Right renal pelvis (tissue), 4 donors: ENCODE data around the gene CDK14. TPM values are rescaled to one million over a fixed set of nuclear protein-coding genes. Genes with fewer than 3 reads are reported as not detected.

Experiments
- DNase-seq, 4 donors: peaks; one replicate each; pipeline ENCODE4 v3.0.0-alpha.2; 2013; ENCODE audit warnings: low read depth in 4 of 4, low spot score in 3 of 4, missing footprints in 1 of 4
- polyA plus RNA-seq, 4 donors: library from polyadenylated mRNA; unstranded; fragments of 120-200 nt; gene quantifications; one replicate each; pipeline ENCODE4 v1.2.1, GENCODE V29; 2013; ENCODE audit not compliant: insufficient read length in 4 of 4

The CDK14 gene
- polyA plus RNA-seq, 4 donors, result 30.3 to 39.1 (median 37.5) TPM

- no peak for DNase-seq
Measured at GRCh38 chr7:91033574-91033973, 437.5 kb downstream of the CDK14 start.

- DNase-seq, result peak in 3 of 4 donors; percentile 35 to 43 (median 40)
Measured at GRCh38 chr7:91034459-91035368, 438.6 kb downstream of the CDK14 start.

DNA sequence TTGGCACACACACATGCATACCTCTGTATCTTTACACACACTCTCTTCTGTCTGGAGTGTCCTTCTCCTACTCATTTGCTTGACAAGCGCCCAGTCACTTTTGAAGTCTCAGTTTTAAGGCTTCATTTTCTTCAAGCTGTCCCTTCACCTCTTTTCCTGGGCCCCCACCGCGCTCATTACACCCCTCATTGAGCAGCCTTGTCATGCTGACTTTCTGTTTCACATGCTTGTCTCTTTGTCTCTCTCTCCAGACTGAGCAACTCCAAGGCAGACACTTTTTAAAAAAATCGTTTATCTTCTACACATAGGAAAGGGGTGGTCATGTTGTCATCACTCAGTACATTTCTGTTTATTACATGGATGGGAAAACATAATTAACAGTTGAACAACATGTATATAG lies 442.9 kb downstream of the CDK14 start:
- no peak for DNase-seq

DNA sequence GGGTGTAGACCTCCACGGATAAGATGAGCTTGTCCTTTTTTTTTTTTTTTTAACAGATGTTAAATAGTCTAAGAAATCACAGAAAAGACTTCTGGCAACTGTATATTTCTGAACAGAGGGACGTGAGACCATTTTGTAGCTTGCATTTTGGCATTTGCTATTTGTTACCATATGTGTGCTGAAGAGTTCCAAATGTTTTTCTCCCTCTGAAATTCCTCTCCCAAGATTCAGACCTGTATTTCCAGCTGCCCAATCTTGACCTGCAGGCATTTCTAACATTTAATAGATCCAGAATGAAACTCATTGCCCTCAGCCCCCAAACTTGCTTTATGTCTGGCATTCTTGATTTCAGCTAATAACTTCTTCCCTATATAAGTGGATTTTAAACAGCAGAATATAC lies 445.0 kb downstream of the CDK14 start:
- no peak for DNase-seq

GRCh38 chr7:91041901-91042484 lies 445.9 kb downstream of the CDK14 start:
- DNase-seq, result no peak

DNA sequence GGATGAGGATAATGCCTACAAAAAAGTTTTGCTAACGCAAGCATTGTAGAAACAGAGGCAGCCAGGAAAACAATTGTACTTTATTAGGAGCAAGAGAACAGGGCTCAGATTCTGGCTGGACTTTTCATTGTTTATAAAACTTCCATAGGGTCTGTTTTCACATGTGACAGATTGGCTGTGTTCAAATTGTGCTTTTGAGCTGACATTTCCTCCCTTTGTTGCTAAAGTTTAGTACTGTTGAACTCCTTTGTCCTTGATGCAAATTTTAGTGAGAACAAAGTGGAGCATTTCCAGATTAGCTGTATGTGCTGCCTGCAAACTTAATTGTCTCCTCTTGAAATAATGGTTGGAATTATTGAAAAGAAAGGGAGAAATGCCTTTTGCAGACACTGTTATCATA lies 447.1 kb downstream of the CDK14 start:
- DNase-seq, result no peak

DNA sequence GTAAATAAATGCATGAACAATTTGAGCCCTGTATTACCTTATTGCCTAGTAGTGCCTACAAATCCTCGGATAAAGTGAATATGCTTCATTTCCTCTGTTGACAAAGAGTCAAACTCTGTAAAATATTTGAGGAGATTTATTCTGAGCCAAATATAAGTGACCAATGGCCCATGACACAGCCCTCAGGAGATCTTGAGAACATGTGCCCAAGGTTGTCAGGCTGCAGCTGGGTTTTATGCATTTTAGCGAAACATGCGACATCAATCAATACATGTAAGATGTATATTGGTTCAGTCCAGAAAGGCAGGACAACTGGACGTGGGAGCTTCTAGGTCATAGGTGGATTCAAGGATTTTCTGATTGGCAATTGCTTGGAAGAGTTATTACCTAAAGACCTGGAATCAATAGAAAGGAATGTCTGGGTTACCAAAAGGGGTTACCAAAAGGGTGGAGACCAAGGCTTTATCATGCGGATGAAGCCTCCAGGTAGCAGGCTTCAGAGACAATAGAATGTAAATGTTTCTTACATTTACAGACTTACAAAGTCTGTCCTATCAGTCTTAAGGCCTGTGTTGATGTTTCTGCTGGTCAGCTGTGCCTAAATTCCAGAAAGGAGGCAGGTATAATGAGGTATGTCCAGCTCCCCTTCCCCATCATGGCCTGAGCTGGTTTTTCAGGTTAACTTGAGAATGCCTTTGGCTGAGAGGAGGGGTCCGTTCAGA lies 448.0 kb downstream of the CDK14 start:
- no peak for DNase-seq

GRCh38 chr7:91045606-91046005 lies 449.5 kb downstream of the CDK14 start:
- no peak for DNase-seq

DNA sequence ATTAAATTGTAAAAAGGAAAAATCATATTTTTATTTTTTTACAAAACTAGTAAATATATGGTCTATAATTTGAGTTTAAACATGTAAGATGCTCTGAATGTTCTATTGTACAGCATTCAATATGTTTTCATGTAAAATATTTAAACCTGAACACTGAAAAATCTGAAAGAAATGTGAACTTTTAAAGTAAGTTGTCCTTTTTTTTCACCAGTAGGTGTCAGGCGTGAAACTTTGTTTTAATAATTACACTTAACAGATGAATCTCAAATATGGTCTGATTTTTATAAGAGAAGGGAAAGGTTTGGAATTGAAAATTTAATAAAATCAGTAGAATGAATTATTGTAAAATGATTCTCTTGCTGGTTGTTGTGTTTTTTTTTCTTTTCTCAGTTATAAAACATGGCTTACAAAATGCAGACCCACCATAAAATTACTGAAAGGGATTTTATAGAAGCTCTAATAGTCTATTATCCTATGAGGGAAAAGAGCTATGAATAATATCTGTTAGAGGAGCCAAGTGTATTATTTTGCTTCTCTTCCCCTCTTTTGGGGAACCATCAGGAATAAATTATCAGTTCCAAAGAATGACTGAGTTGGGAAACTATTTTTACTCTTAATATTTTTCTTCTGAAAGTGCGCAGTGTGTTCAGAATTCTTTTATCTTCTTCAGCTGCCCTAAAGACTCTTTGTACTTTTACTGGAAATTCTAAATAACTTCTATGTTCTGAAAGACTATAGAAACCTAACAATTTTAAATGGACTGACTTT lies 450.4 kb downstream of the CDK14 start:
- no peak for DNase-seq

DNA sequence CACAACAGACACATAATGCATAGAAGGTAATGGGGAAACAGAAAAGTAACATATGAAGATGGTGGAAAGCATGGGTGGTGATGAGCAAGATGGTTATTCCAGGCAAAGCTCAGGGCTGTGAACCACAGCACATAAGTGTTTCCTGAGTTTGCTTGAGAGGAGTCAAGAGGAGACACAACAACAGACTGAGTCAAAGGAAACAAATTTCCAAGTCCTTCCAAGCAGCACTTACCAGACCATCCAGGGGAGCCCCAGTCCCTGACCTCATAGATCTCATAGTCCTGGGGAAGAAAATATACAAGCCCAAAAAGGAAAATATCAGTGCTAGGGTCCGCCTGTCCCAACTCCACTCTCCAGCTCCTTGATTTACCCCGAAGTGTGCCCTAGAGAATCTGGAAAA lies 451.5 kb downstream of the CDK14 start:
- DNase-seq, result no peak

DNA sequence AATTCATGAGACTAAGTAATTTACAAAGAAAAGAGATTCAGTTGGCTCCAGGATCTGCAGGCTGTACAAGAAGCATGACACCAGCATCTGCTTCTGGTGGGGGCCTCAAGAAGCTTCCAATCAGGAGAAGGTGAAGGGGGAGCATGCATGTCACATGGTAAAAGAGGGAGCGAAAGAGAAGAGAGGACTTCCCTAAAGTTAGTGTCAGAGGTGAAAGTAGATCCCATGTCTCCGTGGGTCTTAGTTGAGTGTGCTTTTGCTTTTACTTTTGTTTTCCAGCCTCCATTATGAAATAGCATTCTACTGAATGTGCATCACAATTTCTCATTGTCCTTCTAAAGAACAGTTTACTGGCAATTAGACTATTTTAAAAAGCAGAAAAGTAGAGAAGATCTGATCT lies 454.6 kb downstream of the CDK14 start:
- no peak for DNase-seq

GRCh38 chr7:91051966-91052365 lies 455.8 kb downstream of the CDK14 start:
- DNase-seq, result no peak

DNA sequence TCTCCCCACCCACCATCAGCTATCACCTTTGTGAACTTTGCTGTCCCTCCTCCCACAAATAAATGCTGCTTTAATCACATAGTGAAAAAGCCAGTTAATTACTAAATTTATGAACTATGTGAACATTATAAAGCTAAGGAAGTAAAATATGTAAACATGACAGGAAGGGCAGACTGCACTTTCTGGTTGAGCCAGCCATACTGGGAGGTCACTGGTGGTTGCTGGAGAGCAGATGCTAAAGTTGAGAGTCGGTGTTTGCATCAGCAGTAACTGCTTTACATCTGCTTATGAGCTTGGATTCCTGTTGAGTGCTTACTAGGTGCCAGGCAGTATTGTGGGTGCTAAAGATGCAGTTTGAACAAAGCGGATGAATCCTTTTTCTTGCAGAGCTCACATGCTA lies 458.3 kb downstream of the CDK14 start:
- DNase-seq, result no peak

GRCh38 chr7:91055219-91055618 lies 459.1 kb downstream of the CDK14 start:
- DNase-seq, result no peak

DNA sequence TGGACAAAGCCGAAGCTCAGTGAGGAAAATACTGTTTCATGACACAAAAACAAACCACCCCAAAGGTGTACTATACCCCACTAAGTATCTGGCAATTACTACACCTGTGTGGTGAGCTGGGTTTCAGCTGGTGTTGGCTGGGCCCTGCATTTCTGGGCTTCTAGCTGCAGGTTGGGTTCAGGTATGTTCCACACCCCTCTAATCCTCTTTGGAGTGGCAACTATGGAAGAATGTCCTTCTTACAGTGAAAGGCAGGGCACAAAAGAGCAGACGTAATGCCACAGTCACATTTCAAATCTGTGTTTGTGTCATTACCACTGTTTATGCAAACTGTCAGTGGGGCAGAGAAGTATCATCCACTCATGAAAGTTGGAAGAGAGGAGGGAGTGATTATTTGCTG lies 466.6 kb downstream of the CDK14 start:
- DNase-seq, result no peak

- no peak for DNase-seq
Measured at GRCh38 chr7:91064052-91064451, 467.9 kb downstream of the CDK14 start.

DNA sequence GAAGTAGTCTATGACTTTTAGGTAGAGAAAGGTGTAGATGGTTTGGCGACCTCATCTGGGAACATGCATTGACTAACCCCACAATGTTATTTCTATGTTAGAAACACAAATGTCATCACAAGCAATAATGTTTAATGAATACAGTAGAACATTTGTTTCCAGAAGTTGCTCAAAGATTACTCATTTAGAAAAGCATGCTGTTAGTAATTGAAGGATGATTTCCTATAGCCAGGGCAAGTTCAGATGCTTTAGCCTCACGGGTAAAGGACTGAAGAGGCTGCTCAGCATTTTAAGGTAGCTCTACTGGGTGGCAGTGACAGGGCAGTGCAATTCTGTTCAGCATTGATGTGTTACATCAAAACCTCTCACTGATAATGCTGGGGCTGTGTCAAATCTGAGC lies 468.8 kb downstream of the CDK14 start:
- DNase-seq, result no peak

DNA sequence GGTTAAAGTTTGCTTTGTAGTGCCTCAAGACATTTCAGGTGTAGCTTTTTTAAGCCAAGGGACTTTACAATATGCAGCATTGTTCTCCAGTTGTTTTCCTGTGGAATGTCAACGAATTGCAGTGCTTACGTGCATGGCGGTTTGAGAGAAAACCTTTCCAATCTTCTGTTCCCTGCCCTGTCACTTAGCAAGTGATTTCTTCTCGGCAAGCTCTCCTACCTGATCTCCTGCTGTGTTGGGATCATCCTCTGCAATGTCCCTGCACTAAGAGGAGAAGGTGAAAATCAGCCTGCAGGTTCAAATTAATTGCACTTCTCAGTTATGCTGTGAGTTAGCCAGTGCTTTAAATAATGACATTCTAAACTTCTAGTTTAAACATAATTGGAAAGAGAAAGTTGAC lies 470.5 kb downstream of the CDK14 start:
- no peak for DNase-seq

DNA sequence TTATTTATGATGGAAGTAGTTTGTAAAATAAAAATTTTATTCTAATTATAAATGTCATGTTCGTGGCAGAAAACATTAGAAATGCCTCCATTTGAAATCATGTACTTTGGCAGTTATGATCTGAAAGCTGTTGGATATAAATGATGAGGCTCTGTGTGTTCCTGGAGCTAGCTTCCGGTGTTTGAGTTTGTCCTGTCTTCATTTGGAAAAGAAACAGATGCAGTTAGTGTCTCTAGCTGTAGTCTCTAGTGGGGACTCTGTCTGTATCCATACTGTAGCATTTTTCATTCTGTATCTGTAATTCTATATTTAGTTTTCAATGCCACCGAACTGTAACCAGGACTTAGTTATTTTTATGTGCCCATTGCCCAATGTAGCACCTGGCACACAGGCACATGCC lies 471.1 kb downstream of the CDK14 start:
- no peak for DNase-seq

GRCh38 chr7:91068136-91068795 lies 472.1 kb downstream of the CDK14 start:
- no peak for DNase-seq
